Panc1 (cell line): ENCODE measurements around the gene GRHL1. TPM values are rescaled to one million over a fixed set of nuclear protein-coding genes. Genes with fewer than 3 reads are reported as not detected.

Experiments
- ATAC-seq: fragments of 200-7000 bp; cut with Tn5 transposase; 2 replicates; pipeline ENCODE4 v1.9.1; 2020; ENCODE audit warnings: mild to moderate bottlenecking, moderate library complexity
- BruUV-seq: library from RNA; stranded (reverse); fragments of 400-500 nt; replicated peaks from 2 replicates; lab custom pipeline; 2021; lab: Mats Ljungman, UMichigan
- CTCF ChIA-PET: fragments of 300-600 bp; sonication (Branson Sonifier 250); formaldehyde crosslinking; loops from one replicate; lab custom pipeline; 2022; ENCODE audit warnings: antibody characterized with exemption; lab: Charles Lee
- POLR2A ChIA-PET: fragments of 300-600 bp; sonication (Branson Sonifier 250); formaldehyde crosslinking; loops from one replicate; lab custom pipeline; 2022; ENCODE audit warnings: antibody characterized with exemption; lab: Charles Lee
- DNase-seq: peaks from one replicate; pipeline ENCODE4 v3.0.0-alpha.2; 2010; ENCODE audit warnings: low read depth, low spot score
- H3K27ac ChIP-seq: 2 replicates; pipeline ENCODE4 v1.5.1; 2011; ENCODE audit warnings: mild to moderate bottlenecking, low read length, inconsistent platforms
- H3K27me3 ChIP-seq: fragments of 200-500 bp; sonication (Bioruptor generic); 2 replicates; pipeline ENCODE4 v1.6.0; 2014; ENCODE audit warnings: low read length, inconsistent platforms; ENCODE audit not compliant: control insufficient read depth, insufficient read depth
- H3K36me3 ChIP-seq: fragments of 200-500 bp; sonication (Bioruptor generic); 2 replicates; pipeline ENCODE4 v1.5.1; 2014; ENCODE audit warnings: inconsistent platforms, mild to moderate bottlenecking, low read length, moderate library complexity; ENCODE audit not compliant: control insufficient read depth, insufficient read depth
- H3K4me1 ChIP-seq: 2 replicates; pipeline ENCODE4 v1.5.1; 2011; ENCODE audit warnings: inconsistent platforms, mild to moderate bottlenecking, low read length, moderate library complexity; ENCODE audit not compliant: control insufficient read depth, insufficient read depth
- H3K4me3 ChIP-seq, 2 experiments: 2 replicates each; pipeline ENCODE4 v1.5.1; 2011 to 2012; ENCODE audit warnings: low read depth in 2 of 2, low read length in 2 of 2, mild to moderate bottlenecking in 2 of 2, inconsistent platforms in 1 of 2, moderate library complexity in 1 of 2
- H3K9me3 ChIP-seq: fragments of 200-500 bp; sonication (Bioruptor generic); 2 replicates; pipeline ENCODE4 v1.5.1; 2014; ENCODE audit warnings: low read depth, mild to moderate bottlenecking, inconsistent platforms, low read length, moderate library complexity; ENCODE audit not compliant: control insufficient read depth, insufficient read depth
- CTCF ChIP-seq: fragments of 450-650 bp; IDR thresholded peaks from 2 replicates; pipeline ENCODE4 v1.5.1; 2017; ENCODE audit warnings: mild to moderate bottlenecking
- POLR2AphosphoS5 ChIP-seq: IDR thresholded peaks from 2 replicates; pipeline ENCODE4 v1.6.1; 2012; ENCODE audit warnings: mild to moderate bottlenecking, low read depth, low read length, moderate library complexity
- REST ChIP-seq, 2 experiments: IDR thresholded peaks; 2 replicates each; pipeline ENCODE4 v1.6.1; 2011 to 2012; ENCODE audit warnings: low read depth in 2 of 2, control low read depth in 1 of 2, low read length in 1 of 2, mild to moderate bottlenecking in 1 of 2, moderate library complexity in 1 of 2; ENCODE audit not compliant: insufficient read depth in 1 of 2
- SIN3A ChIP-seq: IDR thresholded peaks from 2 replicates; pipeline ENCODE4 v1.6.1; 2012; ENCODE audit warnings: low read depth, mild to moderate bottlenecking, low read length, moderate library complexity, borderline replicate concordance; ENCODE audit not compliant: insufficient read depth
- TCF7L2 ChIP-seq: IDR thresholded peaks from 2 replicates; pipeline ENCODE4 v1.6.1; 2011; ENCODE audit warnings: mild to moderate bottlenecking, low read depth, low read length, inconsistent platforms
- in situ Hi-C: cut with HindIII; loops from 2 replicates; pipeline ENCODE4 v1.10.0; 2016; ENCODE audit warnings: low sequenced_read_pairs, low pct_unique_long_range_greater_than_20kb
- intact Hi-C: fragments of 100-400 bp; cut with micrococcal nuclease; formaldehyde crosslinking; loops from one replicate; pipeline ENCODE4 v1.10.0; 2022; ENCODE audit not compliant: unreplicated experiment
- total RNA-seq: library from RNA; stranded (reverse); gene quantifications from one replicate; pipeline ENCODE4 v1.2.1, GENCODE V29; 2021; ENCODE audit not compliant: unreplicated experiment

GRHL1 gene
- total RNA-seq, 1 experiment from 2014 or later = 4.7 TPM

GRCh38 chr2:9991829-9992273 lies 40.4 kb downstream of the GRHL1 start:
- ChIA-PET CTCF (interaction anchor here (0.6 kb wide), 1 partner anchor 159 kb away, joined by 3 read pairs; no protein-coding TSS in a partner anchor), POLR2A (no interaction called here)
- no peaks in the 10 kb centered on the region for H3K9me3 ChIP-seq
- in situ Hi-C loops (no loop called here), intact Hi-C loops (no loop called here)
- TF ChIP-seq POLR2AphosphoS5 = no peak
- no peak for TF ChIP-seq CTCF
- no peak for TF ChIP-seq REST (IDR thresholded peaks at IDR 0.05; ENCODE audit: insufficient read depth in 1 of 2, low read depth in 2 of 2, low read length in 1 of 2)
- no peak for TF ChIP-seq SIN3A
- TF ChIP-seq TCF7L2 = no peak
- no peaks in the 10 kb centered on the region for H3K27me3 ChIP-seq
- no peaks in the 10 kb centered on the region for H3K36me3 ChIP-seq
- ATAC-seq (no peak), DNase-seq (no peak)
- no peak overlapping the region for H3K27ac ChIP-seq
- BruUV-seq = no TSS peak
- no peaks in the 10 kb centered on the region for H3K4me1 ChIP-seq
- H3K4me3 ChIP-seq = no peak overlapping the region

GRCh38 chr2:9992427-9993187 lies 41.1 kb downstream of the GRHL1 start:
- in situ Hi-C loops = no loop called here
- ATAC-seq (no peak), DNase-seq (no peak)
- ChIA-PET CTCF (interaction anchor here (0.6 kb wide), 1 partner anchor 160 kb away, joined by 3 read pairs; no protein-coding TSS in a partner anchor), POLR2A (no interaction called here)
- Histone ChIP-seq H3K36me3 (no peaks in the 10 kb centered on the region), H3K4me1 (no peaks in the 10 kb centered on the region), H3K9me3 (no peaks in the 10 kb centered on the region), H3K27me3 (no peaks in the 10 kb centered on the region), H3K27ac (no peak overlapping the region), H3K4me3 (no peak overlapping the region)
- no TSS peak for BruUV-seq
- TF ChIP-seq CTCF (no peak), POLR2AphosphoS5 (no peak), SIN3A (no peak), REST (IDR thresholded peaks at IDR 0.05; ENCODE audit: insufficient read depth in 1 of 2, low read depth in 2 of 2, low read length in 1 of 2) (no peak), TCF7L2 (no peak)
- intact Hi-C loops = no loop called here
